ENCODE data around the gene S100A3.

The S100A3 gene

GRCh38 chr1:153547560-153548551, 1.2 kb downstream of the S100A3 start:
- no peak for DNase-seq

- DNase-seq: no peak
Observed at GRCh38 chr1:153546796-153547559, 2.1 kb downstream of the S100A3 start.

- no peak for DNase-seq
Observed at GRCh38 chr1:153546371-153546770, 2.7 kb downstream of the S100A3 start.

GRCh38 chr1:153545067-153546055, 3.7 kb downstream of the S100A3 start, which contains the start of gene S100A4:
S100A4 (minus strand) TSS chr1:153545806; CDS start chr1:153544794, 1,012 bp downstream.
- peak; percentile 82 to 89 for DNase-seq

DNA sequence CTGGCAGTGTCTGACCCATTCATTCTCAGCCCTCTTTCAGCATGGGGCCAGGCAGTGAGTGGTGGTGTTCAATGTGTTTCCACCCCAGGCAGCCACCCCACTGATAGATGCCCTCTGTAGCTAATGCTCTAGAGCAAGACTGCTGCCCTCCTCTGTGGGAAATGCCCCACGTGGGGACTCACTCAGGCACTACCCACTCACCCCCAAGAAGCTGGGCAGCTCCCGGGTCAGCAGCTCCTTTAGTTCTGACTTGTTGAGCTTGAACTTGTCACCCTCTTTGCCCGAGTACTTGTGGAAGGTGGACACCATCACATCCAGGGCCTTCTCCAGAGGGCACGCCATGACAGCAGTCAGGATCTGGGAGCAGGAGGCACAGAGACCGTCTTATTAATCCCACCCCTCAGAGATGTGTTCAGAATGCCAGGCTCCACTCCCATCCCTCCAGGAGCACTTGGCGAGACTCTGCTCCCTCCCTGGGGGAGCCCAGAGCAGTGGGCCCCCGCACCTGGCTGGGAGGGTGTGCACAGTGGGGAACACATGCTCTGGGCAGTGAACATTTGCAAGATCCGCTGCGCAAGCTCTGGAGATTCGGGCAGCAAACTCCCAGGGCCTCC, 4.5 kb downstream of the S100A3 start:
- DNase-seq: no peak

GRCh38 chr1:153543736-153544135, 5.3 kb downstream of the S100A3 start:
- DNase-seq: no peak

- DNase-seq: no peak
Observed at GRCh38 chr1:153542956-153543711, 5.9 kb downstream of the S100A3 start.

DNA sequence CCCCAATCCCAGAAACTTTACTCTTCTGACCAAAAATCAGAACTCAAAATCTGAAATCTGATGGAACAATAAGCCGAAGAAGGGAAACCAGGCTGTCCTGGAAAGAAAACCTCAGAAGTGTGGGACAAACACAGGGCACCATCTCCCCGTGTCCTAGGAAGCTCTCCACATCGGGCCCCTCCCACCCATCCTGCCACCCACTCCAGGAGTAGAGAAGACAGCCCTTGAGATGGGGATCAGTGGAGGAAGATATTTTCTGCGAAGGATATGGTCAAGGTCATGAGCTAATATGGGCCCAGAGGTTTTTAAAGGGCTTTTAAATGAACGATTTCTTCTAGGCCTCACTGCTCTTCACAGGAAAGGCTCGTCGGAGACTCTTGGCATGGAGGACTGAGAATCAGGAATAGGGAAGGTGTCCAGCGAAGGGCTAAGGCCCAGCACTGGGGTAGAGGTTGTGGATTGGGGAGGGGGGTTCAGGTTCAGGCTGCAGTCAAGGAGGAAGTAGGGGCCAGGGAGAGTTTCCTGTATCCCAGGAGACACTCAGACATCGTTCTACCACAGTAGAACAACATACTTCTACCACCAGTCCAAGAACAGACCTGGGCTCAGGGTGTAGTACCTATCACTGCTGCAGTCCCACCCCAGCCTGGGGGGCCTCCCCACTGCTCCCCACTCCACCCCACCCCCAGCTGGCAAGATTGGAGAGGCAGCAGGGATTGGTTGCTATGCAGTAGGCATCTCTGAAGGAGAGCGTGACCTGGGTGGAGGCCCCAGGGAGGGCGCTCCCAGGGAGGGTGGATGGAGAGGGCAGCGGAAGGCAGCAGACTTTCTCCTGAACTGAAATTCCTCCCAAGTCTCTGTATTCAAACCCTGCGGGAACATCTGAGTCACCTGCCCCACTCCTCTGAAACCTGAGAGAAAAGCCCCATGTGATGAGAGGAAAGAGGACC, 7.1 kb downstream of the S100A3 start:
- DNase-seq: no peak

DNA sequence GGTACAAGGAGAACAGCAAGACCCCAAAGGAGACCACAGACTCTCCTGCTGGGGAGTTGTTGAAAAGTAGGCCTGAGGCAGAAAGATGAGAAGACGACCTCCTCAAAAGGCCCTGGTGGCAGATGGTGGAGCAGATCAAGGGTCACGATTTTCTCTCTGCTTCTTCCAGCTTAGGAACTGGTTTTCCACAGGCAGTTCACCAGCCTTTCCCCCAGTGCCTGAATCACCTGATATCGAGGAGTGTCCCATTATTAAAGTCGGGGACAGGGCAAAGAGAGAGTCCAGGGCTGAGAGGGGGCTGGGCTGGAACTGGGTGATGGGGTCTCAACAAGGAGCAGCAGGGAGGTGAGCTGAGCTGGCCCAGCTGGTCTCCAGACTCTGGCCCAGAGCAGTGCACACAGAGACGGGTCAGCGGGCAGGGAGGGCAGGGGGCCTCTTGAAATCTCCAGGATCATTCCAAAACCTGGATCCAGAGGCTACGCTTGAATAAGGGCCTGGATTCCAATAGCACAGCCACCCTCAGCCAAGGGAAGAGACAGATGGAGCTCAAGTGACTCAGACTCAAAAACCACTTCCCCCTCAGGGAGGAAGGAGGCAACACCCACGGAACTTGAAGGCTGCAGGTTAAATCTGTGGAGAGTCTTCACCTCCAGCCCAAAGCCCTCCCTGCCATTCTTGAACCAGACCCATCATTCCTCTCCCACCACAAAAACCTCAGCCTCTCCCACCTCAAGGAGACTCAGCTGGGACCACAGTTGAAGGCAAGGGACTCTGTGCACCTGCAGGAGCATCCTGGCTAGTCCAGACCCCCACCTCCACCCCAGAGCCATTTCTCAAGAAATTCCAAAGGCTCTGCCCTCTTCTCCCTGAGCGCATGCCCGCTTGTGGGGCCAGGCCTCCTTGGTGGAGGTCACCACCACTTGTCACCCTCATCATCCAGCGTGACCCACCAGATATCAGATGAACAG, 8.4 kb downstream of the S100A3 start, which contains the start of gene S100A5:
TSS of gene S100A5 (minus strand) at position 541 of the 968 bp plus-strand sequence. CDS start 743 bp downstream, outside the sequence.
- DNase-seq: peak; percentile 50 to 83

DNA sequence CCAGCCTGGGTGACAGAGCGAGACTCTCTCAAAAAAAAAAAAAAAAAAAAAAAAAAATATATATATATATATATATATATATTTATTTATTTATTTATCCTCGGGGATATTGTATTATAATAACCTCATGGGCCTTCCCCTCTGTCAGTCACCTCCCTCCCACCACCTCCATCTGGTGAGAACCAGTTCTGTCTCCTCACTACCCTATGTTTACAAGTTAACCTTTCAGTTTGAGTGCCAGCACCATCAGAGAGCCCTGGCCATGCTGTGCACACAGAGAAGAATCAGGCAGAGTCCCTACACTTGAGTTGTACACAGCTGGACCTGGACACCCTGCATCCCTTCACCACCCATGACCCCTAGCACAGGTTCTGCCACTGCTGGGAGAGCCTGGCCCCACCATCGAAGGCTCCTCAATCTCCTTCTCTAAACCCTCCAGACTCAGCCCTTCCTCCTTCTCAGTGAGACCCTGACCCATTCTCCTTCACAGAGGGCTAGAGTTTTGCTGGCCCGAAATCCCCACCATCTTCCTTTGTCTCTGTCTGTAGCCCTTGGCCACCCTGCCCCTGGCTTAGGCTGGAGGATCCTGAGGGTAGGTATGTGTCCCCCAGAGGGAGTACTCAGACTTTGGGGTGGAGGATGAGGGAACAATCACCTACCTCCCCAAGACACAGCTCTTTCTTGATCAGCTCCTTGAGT, 9.5 kb downstream of the S100A3 start:
- DNase-seq: no peak

GRCh38 chr1:153538315-153538821, 10.7 kb downstream of the S100A3 start:
- DNase-seq: no peak

- no peak for DNase-seq
Observed at GRCh38 chr1:153537376-153537730, 11.7 kb downstream of the S100A3 start.

GRCh38 chr1:153536671-153537375, 12.2 kb downstream of the S100A3 start:
- DNase-seq: no peak

GRCh38 chr1:153536012-153536670, 12.9 kb downstream of the S100A3 start:
- DNase-seq: peak; percentile 91

DNA sequence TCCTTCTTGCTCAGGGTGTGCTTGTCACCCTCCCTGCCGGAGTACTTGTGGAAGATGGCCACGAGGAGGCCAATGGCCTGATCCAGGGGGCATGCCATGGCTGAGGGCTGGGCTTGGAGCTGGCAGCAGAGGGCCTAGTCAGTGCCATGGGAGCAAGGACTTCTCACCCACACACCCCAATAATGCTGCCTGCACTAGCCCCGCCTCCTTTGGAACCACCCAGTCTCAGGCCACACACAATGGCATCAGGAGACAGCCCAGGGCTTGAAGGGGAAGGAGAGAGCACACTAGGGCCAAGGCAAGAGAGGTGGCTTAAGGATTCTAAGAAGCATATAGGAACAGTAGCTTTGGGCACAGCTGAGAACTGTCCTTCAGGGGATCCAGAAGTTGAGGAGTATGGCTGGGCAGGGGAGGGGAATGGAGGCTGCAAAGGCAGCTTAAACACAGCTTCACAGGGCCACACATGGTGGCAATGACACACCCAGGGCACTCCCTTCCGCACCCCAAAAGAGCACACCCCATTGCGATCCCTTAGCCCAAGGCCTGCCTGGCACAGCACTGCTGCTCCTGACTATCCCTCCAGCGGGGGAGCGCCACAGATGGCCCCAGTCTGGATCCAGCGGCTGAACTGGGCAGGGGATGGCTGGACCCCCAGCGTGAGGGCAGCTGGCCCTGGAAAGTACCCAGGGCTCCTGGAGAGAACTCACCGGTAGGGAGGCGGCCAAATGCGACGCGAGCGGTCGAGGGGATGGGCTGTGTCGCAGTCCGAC, 13.6 kb downstream of the S100A3 start, which contains the start of gene S100A6:
TSS of gene S100A6 (minus strand) at position 750 of the 770 bp plus-strand sequence. CDS start at position 98, 652 bp downstream.
- peak; percentile 77 to 78 for DNase-seq

DNA sequence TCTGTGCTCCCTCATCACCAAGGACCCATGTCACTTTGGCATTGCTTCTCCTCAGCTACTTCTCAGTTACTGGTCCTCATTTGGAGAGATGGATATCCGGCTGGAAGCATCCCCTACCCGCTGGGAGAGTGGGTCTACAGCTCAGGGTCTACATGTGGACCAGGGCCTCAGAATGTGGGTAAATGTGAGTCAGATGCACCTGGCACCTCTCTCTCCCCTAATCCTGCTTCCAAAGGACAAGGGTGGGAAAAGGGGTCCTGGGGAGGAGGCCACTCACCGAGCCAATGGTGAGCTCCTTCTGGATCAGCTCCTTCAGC, 14.2 kb downstream of the S100A3 start:
- DNase-seq: no peak
